Colonic mucosa (tissue), 4 donors: ENCODE results near the gene CDH11. TPM values are rescaled to one million over a fixed set of nuclear protein-coding genes. Genes with fewer than 3 reads are reported as not detected.

Experiments used
- DNase-seq: peaks from one replicate; pipeline ENCODE4 v3.0.0-alpha.2; 2020
- H3K27ac ChIP-seq: fragments of 200-600 bp; one replicate; pipeline ENCODE4 v1.8.0; 2021
- H3K27me3 ChIP-seq: fragments of 200-600 bp; one replicate; pipeline ENCODE4 v1.8.0; 2021
- H3K36me3 ChIP-seq: fragments of 200-600 bp; one replicate; pipeline ENCODE4 v1.8.0; 2021
- H3K4me1 ChIP-seq: fragments of 200-600 bp; one replicate; pipeline ENCODE4 v1.8.0; 2021; ENCODE audit warnings: mild to moderate bottlenecking
- H3K4me3 ChIP-seq: fragments of 200-600 bp; one replicate; pipeline ENCODE4 v1.8.0; 2021
- H3K9ac ChIP-seq, 2 donors: one replicate each; pipeline ENCODE4 v1.7.0; 2013; ENCODE audit warnings: control low read depth in 2 of 2, low read depth in 2 of 2, low read length in 2 of 2
- H3K9me3 ChIP-seq: fragments of 200-600 bp; one replicate; pipeline ENCODE4 v1.8.0; 2021
- intact Hi-C: fragments of 100-400 bp; cut with DNase I; formaldehyde crosslinking; loops from one replicate; pipeline ENCODE4 v1.14.1; 2022
- total RNA-seq, 2 donors: library from RNA; stranded (reverse); fragmentation: NEBNext Ultra II Directional in 1 of 2; extraction: Animal tissue kit (Norgen Biotek cat#: 25700) in 1 of 2; gene quantifications; one replicate each; pipeline ENCODE4 v1.2.1, GENCODE V29; 2021
- TF ChIP-seq, protein P1 (sequence below): fragments of 200-600 bp; IDR thresholded peaks from one replicate; pipeline ENCODE4 v1.8.0; 2022; ENCODE audit warnings: antibody characterized with exemption, mild to moderate bottlenecking
- donor health status: healthy.
- donor health status: DM: no; HTN: no; CAD: no.
- donor health status: DM: no; HTN: no; CAD: no.

Gene CDH11, protein sequence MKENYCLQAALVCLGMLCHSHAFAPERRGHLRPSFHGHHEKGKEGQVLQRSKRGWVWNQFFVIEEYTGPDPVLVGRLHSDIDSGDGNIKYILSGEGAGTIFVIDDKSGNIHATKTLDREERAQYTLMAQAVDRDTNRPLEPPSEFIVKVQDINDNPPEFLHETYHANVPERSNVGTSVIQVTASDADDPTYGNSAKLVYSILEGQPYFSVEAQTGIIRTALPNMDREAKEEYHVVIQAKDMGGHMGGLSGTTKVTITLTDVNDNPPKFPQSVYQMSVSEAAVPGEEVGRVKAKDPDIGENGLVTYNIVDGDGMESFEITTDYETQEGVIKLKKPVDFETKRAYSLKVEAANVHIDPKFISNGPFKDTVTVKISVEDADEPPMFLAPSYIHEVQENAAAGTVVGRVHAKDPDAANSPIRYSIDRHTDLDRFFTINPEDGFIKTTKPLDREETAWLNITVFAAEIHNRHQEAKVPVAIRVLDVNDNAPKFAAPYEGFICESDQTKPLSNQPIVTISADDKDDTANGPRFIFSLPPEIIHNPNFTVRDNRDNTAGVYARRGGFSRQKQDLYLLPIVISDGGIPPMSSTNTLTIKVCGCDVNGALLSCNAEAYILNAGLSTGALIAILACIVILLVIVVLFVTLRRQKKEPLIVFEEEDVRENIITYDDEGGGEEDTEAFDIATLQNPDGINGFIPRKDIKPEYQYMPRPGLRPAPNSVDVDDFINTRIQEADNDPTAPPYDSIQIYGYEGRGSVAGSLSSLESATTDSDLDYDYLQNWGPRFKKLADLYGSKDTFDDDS
- 10 to 100 TPM; 10.2 to 17.1 TPM for total RNA-seq

DNA sequence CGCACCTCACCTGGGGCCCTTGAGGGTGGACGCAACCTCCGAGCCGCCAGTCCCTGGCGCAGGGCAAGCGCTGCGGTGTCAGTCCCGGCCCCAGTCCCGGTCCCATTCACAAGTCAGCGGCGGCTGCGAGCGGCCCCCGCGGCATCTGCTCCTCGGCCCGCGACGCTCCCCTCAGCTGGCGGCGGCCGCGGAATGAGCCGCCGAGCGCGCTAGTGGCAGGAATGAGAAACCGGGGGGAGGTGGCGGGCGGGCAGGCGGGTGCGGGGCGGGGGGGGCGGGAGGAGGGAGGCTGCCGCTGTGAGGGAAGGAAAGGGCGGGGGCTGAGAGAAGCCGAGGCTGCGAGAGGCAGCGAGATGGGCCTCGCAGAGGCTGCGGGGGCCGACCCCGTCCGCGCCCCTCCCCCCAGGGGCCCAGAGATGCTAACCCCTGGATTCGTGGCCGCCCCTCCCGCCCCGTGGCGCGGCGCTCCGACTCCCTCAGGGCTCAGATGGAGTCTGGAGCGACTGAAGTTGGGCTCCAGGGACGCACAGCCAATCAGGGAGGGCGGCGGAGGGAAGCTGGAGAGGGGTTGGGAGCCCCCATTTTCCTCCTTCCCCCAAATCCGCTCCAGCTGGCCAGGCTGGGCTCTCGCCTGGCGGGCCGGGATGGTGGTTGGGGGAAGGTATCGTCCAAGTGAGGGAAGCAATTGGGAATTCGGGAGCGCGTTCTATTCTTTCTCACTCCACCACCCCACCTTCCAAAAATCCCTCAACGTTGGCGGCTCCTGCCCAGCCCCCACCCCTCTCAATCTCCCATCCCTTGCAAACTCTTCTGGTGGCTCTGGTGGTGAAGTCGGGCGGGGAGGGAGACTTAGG lies at the start of gene CDH11:
Gene CDH11, minus strand, starts transcription at position 194 of the 854 bp plus-strand sequence. CDS start 117,194 bp downstream, outside the sequence.
- DNase-seq: peak; percentile 37
- Histone ChIP-seq H3K9me3 (no peaks in the 10 kb centered on the region), H3K27me3 (peaks cover 40% of the 10 kb centered on the region), H3K36me3 (no peaks in the 10 kb centered on the region), H3K4me1 (peaks cover 8% of the 10 kb centered on the region), H3K27ac (peak within 1 kb of the TSS; percentile 71), H3K9ac (peak within 1 kb of the TSS; percentile 61 to 79), H3K4me3 (peak within 1 kb of the TSS; percentile 47)
- TF ChIP-seq, protein P1, sequence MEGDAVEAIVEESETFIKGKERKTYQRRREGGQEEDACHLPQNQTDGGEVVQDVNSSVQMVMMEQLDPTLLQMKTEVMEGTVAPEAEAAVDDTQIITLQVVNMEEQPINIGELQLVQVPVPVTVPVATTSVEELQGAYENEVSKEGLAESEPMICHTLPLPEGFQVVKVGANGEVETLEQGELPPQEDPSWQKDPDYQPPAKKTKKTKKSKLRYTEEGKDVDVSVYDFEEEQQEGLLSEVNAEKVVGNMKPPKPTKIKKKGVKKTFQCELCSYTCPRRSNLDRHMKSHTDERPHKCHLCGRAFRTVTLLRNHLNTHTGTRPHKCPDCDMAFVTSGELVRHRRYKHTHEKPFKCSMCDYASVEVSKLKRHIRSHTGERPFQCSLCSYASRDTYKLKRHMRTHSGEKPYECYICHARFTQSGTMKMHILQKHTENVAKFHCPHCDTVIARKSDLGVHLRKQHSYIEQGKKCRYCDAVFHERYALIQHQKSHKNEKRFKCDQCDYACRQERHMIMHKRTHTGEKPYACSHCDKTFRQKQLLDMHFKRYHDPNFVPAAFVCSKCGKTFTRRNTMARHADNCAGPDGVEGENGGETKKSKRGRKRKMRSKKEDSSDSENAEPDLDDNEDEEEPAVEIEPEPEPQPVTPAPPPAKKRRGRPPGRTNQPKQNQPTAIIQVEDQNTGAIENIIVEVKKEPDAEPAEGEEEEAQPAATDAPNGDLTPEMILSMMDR: no peak
- intact Hi-C loops: no loop called here

DNA sequence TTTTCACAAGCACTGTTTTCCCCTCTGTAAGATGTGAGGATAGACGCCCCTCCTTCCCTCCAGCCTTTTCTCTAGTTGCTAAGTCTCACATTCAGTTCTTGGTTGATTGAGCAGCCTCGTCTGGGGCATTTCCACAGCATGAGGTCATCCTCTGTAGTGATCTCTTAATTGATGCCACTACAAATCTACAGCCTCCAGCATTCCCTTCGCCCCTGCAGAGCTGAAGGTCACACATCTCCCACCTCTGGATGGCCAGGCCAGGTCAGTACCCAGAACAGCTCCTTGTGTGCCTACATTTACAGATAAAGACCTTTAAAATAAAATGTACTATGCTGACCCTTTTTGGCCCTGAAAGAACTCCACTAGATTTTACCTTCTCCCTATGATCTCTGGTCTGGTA lies 32.5 kb upstream of the CDH11 start:
- H3K27ac ChIP-seq: no peak overlapping the region
- TF ChIP-seq, protein P1: no peak
- no peak for DNase-seq
- no peak overlapping the region for H3K9ac ChIP-seq
- intact Hi-C loops: no loop called here
- H3K27me3 ChIP-seq: no peaks in the 10 kb centered on the region
- H3K36me3 ChIP-seq: no peaks in the 10 kb centered on the region
- no peak overlapping the region for H3K4me3 ChIP-seq
- H3K4me1 ChIP-seq: no peaks in the 10 kb centered on the region
- H3K9me3 ChIP-seq: no peaks in the 10 kb centered on the region

DNA sequence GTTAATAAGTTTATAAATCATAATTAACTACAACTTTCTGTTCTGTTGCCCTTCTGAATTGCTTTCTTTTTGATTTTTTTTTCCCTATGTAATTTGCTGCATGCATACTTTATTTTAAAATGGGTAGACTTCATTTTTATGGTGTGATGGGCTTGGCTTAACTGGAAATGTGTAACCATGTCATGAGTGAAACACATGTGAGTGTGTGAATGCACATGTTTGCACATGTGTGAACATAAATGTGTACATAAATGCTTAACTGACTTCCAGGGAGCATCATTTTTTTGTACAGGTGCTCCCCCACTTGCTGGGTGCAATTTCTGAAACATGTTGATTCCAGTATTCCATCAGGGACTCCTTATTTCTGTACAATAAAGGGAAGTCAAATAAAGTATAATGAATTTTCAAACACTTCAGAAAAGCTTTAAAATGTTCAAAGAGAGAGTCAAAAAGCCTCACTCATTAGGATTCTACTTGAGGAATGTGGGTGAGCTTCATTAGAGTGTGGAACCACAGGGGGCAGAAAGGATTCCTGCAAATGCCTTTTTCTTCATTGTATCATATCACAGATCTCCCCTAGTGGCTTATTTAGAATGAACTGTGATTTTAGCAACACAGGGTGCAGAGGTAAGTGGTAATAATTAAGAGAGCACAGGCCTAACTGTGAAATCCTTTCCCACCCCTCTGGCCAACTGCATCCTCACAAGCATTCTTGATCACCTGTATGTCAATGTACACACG lies 31.7 kb upstream of the CDH11 start:
- Histone ChIP-seq H3K36me3 (no peaks in the 10 kb centered on the region), H3K4me1 (no peaks in the 10 kb centered on the region), H3K9ac (no peak overlapping the region), H3K27me3 (no peaks in the 10 kb centered on the region), H3K4me3 (no peak overlapping the region), H3K27ac (no peak overlapping the region), H3K9me3 (no peaks in the 10 kb centered on the region)
- intact Hi-C loops: no loop called here
- TF ChIP-seq, protein P1: no peak
- no peak for DNase-seq

DNA sequence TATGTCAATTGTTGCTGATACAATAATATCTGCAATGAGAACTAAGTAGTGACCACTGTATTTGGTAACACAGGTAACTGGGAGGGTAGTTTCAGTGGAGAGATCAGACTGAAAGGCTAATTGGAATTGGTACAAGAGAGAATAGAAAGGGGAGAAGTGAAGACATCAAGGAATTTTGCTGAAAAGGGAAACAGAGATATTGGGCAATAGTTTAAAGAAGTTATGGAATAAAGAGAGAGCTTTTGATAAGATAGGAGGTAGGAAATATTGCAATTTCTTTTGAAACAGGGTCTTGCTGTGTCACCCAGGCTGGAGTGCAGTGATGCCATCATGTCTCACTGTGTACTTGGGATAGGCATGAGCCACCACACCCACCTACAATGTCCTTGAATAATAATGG lies 26.9 kb upstream of the CDH11 start:
- no peak for DNase-seq
- TF ChIP-seq, protein P1: no peak
- intact Hi-C loops: no loop called here
- H3K9ac ChIP-seq: no peak overlapping the region
- no peaks in the 10 kb centered on the region for H3K9me3 ChIP-seq
- H3K36me3 ChIP-seq: no peaks in the 10 kb centered on the region
- H3K27ac ChIP-seq: no peak overlapping the region
- H3K27me3 ChIP-seq: no peaks in the 10 kb centered on the region
- H3K4me3 ChIP-seq: no peak overlapping the region
- no peaks in the 10 kb centered on the region for H3K4me1 ChIP-seq
